Heart left ventricle (tissue), 16 donors: ENCODE data around the gene TSKU. TPM values are rescaled to one million over a fixed set of nuclear protein-coding genes. Genes with fewer than 3 reads are reported as not detected.

ENCODE experiments used
- ATAC-seq, 4 donors: fragments of 200-7000 bp; cut with Tn5 transposase; one replicate each; pipeline ENCODE4 v1.9.1; 2020 to 2022; ENCODE audit warnings: moderate library complexity in 4 of 4, mild to moderate bottlenecking in 3 of 4, moderate number of reproducible peaks in 1 of 4
- DNase-seq, 5 donors: peaks; one replicate each; pipeline ENCODE4 v3.0.0-alpha.2; 2020
- H3K27ac ChIP-seq, 12 donors: fragments of 200-600 bp; sonication (generic) in 4 of 12; one replicate each; pipeline versions ENCODE4 v1.5.0 to v1.8.0; 2016 to 2022; ENCODE audit warnings: mild to moderate bottlenecking in 2 of 12
- H3K27me3 ChIP-seq, 9 donors: fragments of 200-600 bp; sonication (generic) in 2 of 9; one replicate each; pipeline versions ENCODE4 v1.5.1 to v1.8.0; 2016 to 2022; ENCODE audit warnings: mild to moderate bottlenecking in 3 of 9
- H3K36me3 ChIP-seq, 9 donors: fragments of 200-600 bp; sonication (generic) in 2 of 9; one replicate each; pipeline versions ENCODE4 v1.5.0 to v1.8.0; 2018 to 2022; ENCODE audit warnings: mild to moderate bottlenecking in 2 of 9
- H3K4me1 ChIP-seq, 12 donors: fragments of 200-600 bp; sonication (generic) in 4 of 12; one replicate each; pipeline versions ENCODE4 v1.5.0 to v1.8.0; 2016 to 2022; ENCODE audit warnings: mild to moderate bottlenecking in 3 of 12
- H3K4me3 ChIP-seq, 12 donors: fragments of 200-600 bp; sonication (generic) in 4 of 12; one replicate each; pipeline versions ENCODE4 v1.5.0 to v1.8.0; 2017 to 2022; ENCODE audit warnings: mild to moderate bottlenecking in 9 of 12, moderate library complexity in 4 of 12
- H3K9me3 ChIP-seq, 12 donors: fragments of 200-600 bp; sonication (generic) in 4 of 12; one replicate each; pipeline versions ENCODE4 v1.5.0 to v1.8.0; 2016 to 2022; ENCODE audit warnings: mild to moderate bottlenecking in 1 of 12
- POLR2A ChIP-seq, 2 donors: fragments of 450-650 bp; IDR thresholded peaks; one replicate each; pipeline ENCODE4 v1.6.1; 2017; ENCODE audit warnings: antibody characterized with exemption in 2 of 2, mild to moderate bottlenecking in 2 of 2, moderate library complexity in 2 of 2
- WGBS, 4 donors: extraction: QIAGEN DNeasy Blood & Tissue Kit in 2 of 4; methylation state at CpG; one replicate each; pipeline versions ENCODE4 v1.1.5 to v1.1.7; 2013 to 2018; 5-methylcytosine and 5-hydroxymethylcytosine counted together
- intact Hi-C, 10 donors: fragments of 100-400 bp; cut with DNase I; formaldehyde crosslinking; loops; one replicate each; pipeline versions ENCODE4 v1.11.1 to v1.14.2; 2022
- polyA plus RNA-seq, 2 donors: library from polyadenylated mRNA; stranded (reverse); fragments of 200-250 nt; gene quantifications; one replicate each; pipeline ENCODE4 v1.2.3, GENCODE V29; 2013
- total RNA-seq, 9 donors: library from RNA; depleted of rRNA in 2 of 9; stranded (reverse); fragments of >200 nt in 2 of 9; fragmentation: NEBNext Ultra II Directional in 3 of 9; extraction: Animal tissue kit (Norgen Biotek cat#: 25700) in 3 of 9; gene quantifications; one replicate each; pipeline versions ENCODE4 v1.1.0 to v1.2.4, GENCODE V29; 2016 to 2023
- TF ChIP-seq, protein P1 (sequence below), 12 donors: fragments of 200-600 bp; sonication (generic) in 4 of 12; IDR thresholded peaks; one replicate each; pipeline versions ENCODE4 v1.5.0 to v1.8.0; 2018 to 2022; ENCODE audit warnings: antibody characterized with exemption in 12 of 12, mild to moderate bottlenecking in 5 of 12
- donor health status: ischemic (EF 13 %, LVEDD 7.1; RV severe dilation, severe dysfunction).
- donor health status: healthy with polysubstance abuse.
- donor health status: DM: no; HTN: yes; CAD: no.
- donor health status: DM: no; HTN: no; CAD: no.
- donor health status: ischemic (EF 25% LVEDD 6.9; RV normal size, moderate dysfunction).
- donor health status: ischemic (EF 25% LVEDD 5.7; RV mildly dilated, moderate dysfunction).
- donor health status: healthy.
- donor health status: DM: yes; HTN: yes; CAD: no.
- donor health status: ischemic (EF 35%, LVEDD 5.7; RV mildly dilated, moderate dysfunction).
- donor health status: nonischemic (EF 11% LVEDD 7.7; RV severe dilation, severe dysfunction).
- donor health status: DM: yes; HTN: yes; CAD: no.
- donor health status: PGD.
- donor health status: ischemic (EF 29% LVEDD 5.4; RV normal size, mild dysfunction).
- donor health status: nonischemic (EF 23%, LVEDD 6.1; RV moderate dilation, normal function).

The TSKU gene
- total and polyA plus RNA-seq, 11 donors = 4.5 to 39.8 (median 11.2) TPM

DNA sequence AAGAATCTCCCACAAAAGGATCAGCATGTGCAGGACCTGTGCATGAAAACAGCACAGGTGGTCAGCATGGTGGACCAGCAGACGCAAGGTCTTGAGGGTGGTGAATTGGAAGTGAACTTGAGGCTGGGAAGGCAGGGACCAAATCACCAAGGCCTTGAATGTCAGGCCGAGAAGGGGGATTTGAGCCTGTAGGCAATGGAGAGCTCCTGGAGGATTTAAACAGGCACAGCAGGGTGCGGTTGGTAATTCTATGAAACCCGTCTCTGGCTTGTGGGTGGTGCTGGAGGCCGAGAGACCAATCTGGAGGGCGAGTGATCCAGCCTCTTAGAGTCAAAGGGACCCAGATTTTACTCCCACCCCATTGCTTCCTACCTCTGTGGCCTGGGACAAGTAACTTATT, 2.4 kb downstream of the TSKU start:
- intact Hi-C loops = loop anchor here in 2 of 10 donors (5.0 kb wide), 1 partner anchor 38 kb away; no protein-coding TSS in a partner anchor
- 74 to 86% (median 80%) methylated on average over 6 of the region's 6 CpGs for whole genome bisulfite sequencing, 4 donors
- DNase-seq = no peak
- no peak for TF ChIP-seq POLR2A (IDR thresholded peaks at IDR 0.05)
- TF ChIP-seq, protein P1, sequence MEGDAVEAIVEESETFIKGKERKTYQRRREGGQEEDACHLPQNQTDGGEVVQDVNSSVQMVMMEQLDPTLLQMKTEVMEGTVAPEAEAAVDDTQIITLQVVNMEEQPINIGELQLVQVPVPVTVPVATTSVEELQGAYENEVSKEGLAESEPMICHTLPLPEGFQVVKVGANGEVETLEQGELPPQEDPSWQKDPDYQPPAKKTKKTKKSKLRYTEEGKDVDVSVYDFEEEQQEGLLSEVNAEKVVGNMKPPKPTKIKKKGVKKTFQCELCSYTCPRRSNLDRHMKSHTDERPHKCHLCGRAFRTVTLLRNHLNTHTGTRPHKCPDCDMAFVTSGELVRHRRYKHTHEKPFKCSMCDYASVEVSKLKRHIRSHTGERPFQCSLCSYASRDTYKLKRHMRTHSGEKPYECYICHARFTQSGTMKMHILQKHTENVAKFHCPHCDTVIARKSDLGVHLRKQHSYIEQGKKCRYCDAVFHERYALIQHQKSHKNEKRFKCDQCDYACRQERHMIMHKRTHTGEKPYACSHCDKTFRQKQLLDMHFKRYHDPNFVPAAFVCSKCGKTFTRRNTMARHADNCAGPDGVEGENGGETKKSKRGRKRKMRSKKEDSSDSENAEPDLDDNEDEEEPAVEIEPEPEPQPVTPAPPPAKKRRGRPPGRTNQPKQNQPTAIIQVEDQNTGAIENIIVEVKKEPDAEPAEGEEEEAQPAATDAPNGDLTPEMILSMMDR (IDR thresholded peaks at IDR 0.05) = no peak
- H3K27ac ChIP-seq = peak overlapping the region in 2 of 12 donors; percentile 24 to 91
- peaks cover 0 to 4% (median 0%) of the 10 kb centered on the region in 12 donors for H3K9me3 ChIP-seq
- H3K4me1 ChIP-seq = peaks cover 0 to 96% (median 30%) of the 10 kb centered on the region in 12 donors
- peaks cover 0 to 23% (median 0%) of the 10 kb centered on the region in 9 donors for H3K27me3 ChIP-seq
- no peak for ATAC-seq
- H3K36me3 ChIP-seq = no peaks in the 10 kb centered on the region
- peak overlapping the region in 8 of 12 donors; percentile 82 to 95 (median 90) for H3K4me3 ChIP-seq

DNA sequence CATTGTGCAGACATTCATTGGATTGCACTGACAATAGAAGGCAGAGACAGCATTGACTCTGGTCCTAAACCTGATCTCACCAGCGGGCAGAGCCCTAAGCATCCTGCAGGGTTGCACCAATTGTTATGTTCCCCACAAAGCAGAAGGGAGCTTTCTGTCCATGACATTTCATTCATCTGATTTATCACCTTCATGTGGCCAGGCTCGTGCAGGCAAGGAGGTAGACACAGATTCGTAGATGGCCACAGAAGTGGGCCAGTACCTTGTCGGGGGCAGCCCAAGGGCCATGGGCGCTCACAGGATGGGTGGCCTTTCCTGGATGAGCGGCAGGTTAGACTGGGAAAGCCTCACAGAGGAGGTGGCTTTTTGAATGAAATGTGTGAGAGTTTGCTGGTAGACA, 2.9 kb downstream of the TSKU start:
- 85 to 92% (median 89%) methylated on average over 6 of the region's 6 CpGs for WGBS, 4 donors
- Histone ChIP-seq H3K4me1 (peaks cover 0 to 92% (median 26%) of the 10 kb centered on the region in 12 donors), H3K9me3 (peaks cover 0 to 9% (median 0%) of the 10 kb centered on the region in 12 donors), H3K27ac (no peak overlapping the region), H3K36me3 (no peaks in the 10 kb centered on the region), H3K27me3 (peaks cover 0 to 23% (median 0%) of the 10 kb centered on the region in 9 donors), H3K4me3 (peak overlapping the region in 3 of 12 donors; percentile 15 to 94 (median 89))
- intact Hi-C loops = loop anchor here in 2 of 10 donors (5.0 kb wide), 1 partner anchor 39 kb away; no protein-coding TSS in a partner anchor
- no peak for ATAC-seq
- peak in 1 of 5 donors; percentile 11 for DNase-seq
- no peak for TF ChIP-seq POLR2A (IDR thresholded peaks at IDR 0.05)
- TF ChIP-seq, protein P1 (IDR thresholded peaks at IDR 0.05) = no peak

DNA sequence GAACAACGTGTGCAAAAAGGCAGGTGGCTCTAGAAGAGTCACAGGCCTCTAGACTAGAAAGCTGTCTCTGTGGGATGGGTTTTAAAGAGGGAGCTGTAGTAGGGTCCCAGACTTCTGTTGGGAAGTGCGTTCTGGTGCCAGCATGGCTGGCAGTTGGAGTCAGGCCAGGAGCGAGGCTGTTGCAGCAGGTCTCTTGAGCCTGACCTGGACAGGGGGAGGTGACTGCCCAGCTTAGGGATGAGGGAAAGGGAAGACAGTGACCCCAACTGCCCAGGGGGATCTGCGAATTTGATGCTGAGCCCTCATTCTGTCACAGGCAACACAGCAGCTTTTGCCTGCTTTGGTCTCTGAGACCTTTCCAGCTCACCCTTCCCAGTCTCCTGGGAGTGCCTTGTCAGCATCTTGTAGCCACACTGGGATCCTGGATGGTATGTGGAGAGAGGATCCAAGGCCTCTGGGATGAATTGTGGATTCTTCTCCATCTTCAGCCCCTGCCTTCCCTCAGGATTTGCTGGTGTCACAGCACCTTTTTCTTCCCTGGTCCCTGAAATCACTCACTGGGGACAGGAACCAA, 3.4 kb downstream of the TSKU start:
- Histone ChIP-seq H3K4me1 (peaks cover 0 to 87% (median 23%) of the 10 kb centered on the region in 12 donors), H3K27ac (peak overlapping the region in 1 of 12 donors; percentile 15), H3K36me3 (no peaks in the 10 kb centered on the region), H3K9me3 (peaks cover 0 to 12% (median 0%) of the 10 kb centered on the region in 12 donors), H3K27me3 (peaks cover 0 to 23% (median 0%) of the 10 kb centered on the region in 9 donors), H3K4me3 (no peak overlapping the region)
- peak in 1 of 5 donors; percentile 37 for DNase-seq
- 54 to 73% (median 58%) methylated on average over 4 of the region's 4 CpGs for WGBS, 4 donors
- TF ChIP-seq, protein P1 (IDR thresholded peaks at IDR 0.05) = no peak
- TF ChIP-seq POLR2A (IDR thresholded peaks at IDR 0.05) = no peak
- intact Hi-C loops = loop anchor here in 2 of 10 donors (5.0 kb wide), 1 partner anchor 39 kb away; no protein-coding TSS in a partner anchor
- ATAC-seq = no peak

DNA sequence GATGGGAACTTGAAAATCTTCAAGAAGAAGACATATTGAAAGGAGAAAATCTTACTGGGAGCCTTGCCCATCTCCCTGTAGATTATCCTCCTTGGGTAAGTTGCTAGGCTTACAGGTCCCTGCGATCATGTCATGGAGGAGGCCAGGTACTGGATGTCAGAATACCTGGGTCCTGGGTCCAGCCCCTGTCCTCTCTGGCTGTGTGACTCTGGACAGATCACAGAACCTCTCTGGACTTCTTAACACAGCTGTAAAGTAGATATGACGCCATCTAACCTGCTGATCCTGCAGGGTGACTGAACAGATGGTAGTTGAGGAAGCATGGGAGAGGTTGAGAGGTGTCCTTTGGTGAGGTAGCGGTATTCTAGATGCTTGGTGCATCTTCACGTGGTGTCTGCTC, 4.1 kb downstream of the TSKU start:
- no peak for TF ChIP-seq POLR2A (IDR thresholded peaks at IDR 0.05)
- TF ChIP-seq, protein P1 (IDR thresholded peaks at IDR 0.05) = no peak
- Histone ChIP-seq H3K4me3 (no peak overlapping the region), H3K9me3 (peaks cover 0 to 12% (median 0%) of the 10 kb centered on the region in 12 donors), H3K27ac (peak overlapping the region in 2 of 12 donors; percentile 1 to 15), H3K4me1 (peaks cover 0 to 80% (median 22%) of the 10 kb centered on the region in 12 donors), H3K36me3 (no peaks in the 10 kb centered on the region), H3K27me3 (peaks cover 0 to 23% (median 0%) of the 10 kb centered on the region in 9 donors)
- intact Hi-C loops = loop anchor here in 2 of 10 donors (5.0 kb wide), 1 partner anchor 40 kb away; no protein-coding TSS in a partner anchor
- 92 to 98% (median 95%) methylated on average over 3 to 4 of the region's 4 CpGs for WGBS, 4 donors
- no peak for ATAC-seq
- no peak for DNase-seq
